Measurements from ENCODE around the gene RNF38. TPM values are rescaled to one million over a fixed set of nuclear protein-coding genes. Genes with fewer than 3 reads are reported as not detected.

Gene RNF38
- total RNA-seq, 1 experiment from 2014 or later: 18.1 TPM

DNA sequence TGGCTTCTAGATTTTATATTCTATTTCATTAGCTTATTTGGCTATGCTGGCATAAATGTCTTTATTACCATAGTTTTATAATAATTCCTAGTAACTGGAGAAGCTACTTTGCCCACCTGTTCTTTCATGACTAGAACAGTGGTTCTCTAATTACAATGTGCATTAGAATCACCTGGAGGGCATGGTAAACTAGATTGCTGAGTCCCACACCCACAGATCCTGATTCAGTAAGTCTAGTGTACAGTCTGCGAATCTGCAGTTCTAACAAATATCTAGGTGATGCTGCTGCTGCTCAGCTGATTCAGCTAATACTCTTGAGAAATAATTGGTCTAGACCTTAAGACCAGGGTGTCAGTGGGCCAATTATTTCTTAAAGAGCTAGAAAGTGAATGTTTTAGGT is 35.5 kb downstream of the RNF38 start:
- no peak for ATAC-seq
- Histone ChIP-seq H3K36me3 (ENCODE audit: control insufficient read depth in 1 of 2, insufficient read depth in 2 of 2, low read length in 2 of 2) (peaks cover 16 to 17% of the 10 kb centered on the region in 2 experiments; a peak in 3 of 4 replicates), H3K9me2 (ENCODE audit: insufficient read depth) (no peaks in the 10 kb centered on the region), H3K4me1 (ENCODE audit: control insufficient read depth in 1 of 2, insufficient read depth in 2 of 2, low read length in 2 of 2) (no peaks in the 10 kb centered on the region), H3K79me2 (ENCODE audit: insufficient read depth, low read length) (no peaks in the 10 kb centered on the region), H2AFZ (ENCODE audit: low read depth, low read length, poor library complexity, severe bottlenecking) (no peak overlapping the region), H3K4me3 (replicated peaks in 1 of 2; ENCODE audit: low read depth in 1 of 2, low read length in 2 of 2) (no peak overlapping the region), H3K9ac (ENCODE audit: low read length) (no peak overlapping the region), H3K9me3 (ENCODE audit: control insufficient read depth in 1 of 2, insufficient read depth in 1 of 2, low read depth in 1 of 2, low read length in 2 of 2) (no peaks in the 10 kb centered on the region), H3K27me3 (ENCODE audit: insufficient read depth, low read length) (no peaks in the 10 kb centered on the region), H3K27ac (ENCODE audit: low read depth, low read length) (no peak overlapping the region), H4K20me1 (ENCODE audit: insufficient read depth) (no peaks in the 10 kb centered on the region; the same call in 1 of the 2 replicates), H3K4me2 (ENCODE audit: low read length) (no peak overlapping the region)
- BruUV-seq (replicated peaks): no TSS peak
- TF ChIP-seq, protein P1, sequence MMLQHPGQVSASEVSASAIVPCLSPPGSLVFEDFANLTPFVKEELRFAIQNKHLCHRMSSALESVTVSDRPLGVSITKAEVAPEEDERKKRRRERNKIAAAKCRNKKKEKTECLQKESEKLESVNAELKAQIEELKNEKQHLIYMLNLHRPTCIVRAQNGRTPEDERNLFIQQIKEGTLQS (IDR thresholded peaks at IDR 0.05): no peak
- no peak for TF ChIP-seq SIN3A (IDR thresholded peaks at IDR 0.05; ENCODE audit: low read depth)
- no peak for TF ChIP-seq FOSL1 (IDR thresholded peaks at IDR 0.05; ENCODE audit: low read depth)
- no peak for TF ChIP-seq ELF1 (IDR thresholded peaks at IDR 0.05; ENCODE audit: borderline replicate concordance, low read depth)
- TF ChIP-seq, protein P2, sequence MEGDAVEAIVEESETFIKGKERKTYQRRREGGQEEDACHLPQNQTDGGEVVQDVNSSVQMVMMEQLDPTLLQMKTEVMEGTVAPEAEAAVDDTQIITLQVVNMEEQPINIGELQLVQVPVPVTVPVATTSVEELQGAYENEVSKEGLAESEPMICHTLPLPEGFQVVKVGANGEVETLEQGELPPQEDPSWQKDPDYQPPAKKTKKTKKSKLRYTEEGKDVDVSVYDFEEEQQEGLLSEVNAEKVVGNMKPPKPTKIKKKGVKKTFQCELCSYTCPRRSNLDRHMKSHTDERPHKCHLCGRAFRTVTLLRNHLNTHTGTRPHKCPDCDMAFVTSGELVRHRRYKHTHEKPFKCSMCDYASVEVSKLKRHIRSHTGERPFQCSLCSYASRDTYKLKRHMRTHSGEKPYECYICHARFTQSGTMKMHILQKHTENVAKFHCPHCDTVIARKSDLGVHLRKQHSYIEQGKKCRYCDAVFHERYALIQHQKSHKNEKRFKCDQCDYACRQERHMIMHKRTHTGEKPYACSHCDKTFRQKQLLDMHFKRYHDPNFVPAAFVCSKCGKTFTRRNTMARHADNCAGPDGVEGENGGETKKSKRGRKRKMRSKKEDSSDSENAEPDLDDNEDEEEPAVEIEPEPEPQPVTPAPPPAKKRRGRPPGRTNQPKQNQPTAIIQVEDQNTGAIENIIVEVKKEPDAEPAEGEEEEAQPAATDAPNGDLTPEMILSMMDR (IDR thresholded peaks at IDR 0.05 in 2 of 3, conservative IDR thresholded peaks at IDR 0.05 in 1 of 3; ENCODE audit: borderline replicate concordance in 1 of 3, insufficient read depth in 1 of 3, low read depth in 2 of 3, low read length in 2 of 3): no peak
- no peak for TF ChIP-seq EGR1 (IDR thresholded peaks at IDR 0.05; ENCODE audit: low read depth)
- no peak for TF ChIP-seq POLR2AphosphoS5 (IDR thresholded peaks at IDR 0.05; ENCODE audit: low read depth, low read length)
- TF ChIP-seq, protein P3, sequence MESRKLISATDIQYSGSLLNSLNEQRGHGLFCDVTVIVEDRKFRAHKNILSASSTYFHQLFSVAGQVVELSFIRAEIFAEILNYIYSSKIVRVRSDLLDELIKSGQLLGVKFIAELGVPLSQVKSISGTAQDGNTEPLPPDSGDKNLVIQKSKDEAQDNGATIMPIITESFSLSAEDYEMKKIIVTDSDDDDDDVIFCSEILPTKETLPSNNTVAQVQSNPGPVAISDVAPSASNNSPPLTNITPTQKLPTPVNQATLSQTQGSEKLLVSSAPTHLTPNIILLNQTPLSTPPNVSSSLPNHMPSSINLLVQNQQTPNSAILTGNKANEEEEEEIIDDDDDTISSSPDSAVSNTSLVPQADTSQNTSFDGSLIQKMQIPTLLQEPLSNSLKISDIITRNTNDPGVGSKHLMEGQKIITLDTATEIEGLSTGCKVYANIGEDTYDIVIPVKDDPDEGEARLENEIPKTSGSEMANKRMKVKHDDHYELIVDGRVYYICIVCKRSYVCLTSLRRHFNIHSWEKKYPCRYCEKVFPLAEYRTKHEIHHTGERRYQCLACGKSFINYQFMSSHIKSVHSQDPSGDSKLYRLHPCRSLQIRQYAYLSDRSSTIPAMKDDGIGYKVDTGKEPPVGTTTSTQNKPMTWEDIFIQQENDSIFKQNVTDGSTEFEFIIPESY (IDR thresholded peaks at IDR 0.05; ENCODE audit: extremely low read depth, insufficient replicate concordance, low read length): no peak
- TF ChIP-seq CBX3 (IDR thresholded peaks at IDR 0.05; ENCODE audit: low read depth): no peak
- TF ChIP-seq, protein P4, sequence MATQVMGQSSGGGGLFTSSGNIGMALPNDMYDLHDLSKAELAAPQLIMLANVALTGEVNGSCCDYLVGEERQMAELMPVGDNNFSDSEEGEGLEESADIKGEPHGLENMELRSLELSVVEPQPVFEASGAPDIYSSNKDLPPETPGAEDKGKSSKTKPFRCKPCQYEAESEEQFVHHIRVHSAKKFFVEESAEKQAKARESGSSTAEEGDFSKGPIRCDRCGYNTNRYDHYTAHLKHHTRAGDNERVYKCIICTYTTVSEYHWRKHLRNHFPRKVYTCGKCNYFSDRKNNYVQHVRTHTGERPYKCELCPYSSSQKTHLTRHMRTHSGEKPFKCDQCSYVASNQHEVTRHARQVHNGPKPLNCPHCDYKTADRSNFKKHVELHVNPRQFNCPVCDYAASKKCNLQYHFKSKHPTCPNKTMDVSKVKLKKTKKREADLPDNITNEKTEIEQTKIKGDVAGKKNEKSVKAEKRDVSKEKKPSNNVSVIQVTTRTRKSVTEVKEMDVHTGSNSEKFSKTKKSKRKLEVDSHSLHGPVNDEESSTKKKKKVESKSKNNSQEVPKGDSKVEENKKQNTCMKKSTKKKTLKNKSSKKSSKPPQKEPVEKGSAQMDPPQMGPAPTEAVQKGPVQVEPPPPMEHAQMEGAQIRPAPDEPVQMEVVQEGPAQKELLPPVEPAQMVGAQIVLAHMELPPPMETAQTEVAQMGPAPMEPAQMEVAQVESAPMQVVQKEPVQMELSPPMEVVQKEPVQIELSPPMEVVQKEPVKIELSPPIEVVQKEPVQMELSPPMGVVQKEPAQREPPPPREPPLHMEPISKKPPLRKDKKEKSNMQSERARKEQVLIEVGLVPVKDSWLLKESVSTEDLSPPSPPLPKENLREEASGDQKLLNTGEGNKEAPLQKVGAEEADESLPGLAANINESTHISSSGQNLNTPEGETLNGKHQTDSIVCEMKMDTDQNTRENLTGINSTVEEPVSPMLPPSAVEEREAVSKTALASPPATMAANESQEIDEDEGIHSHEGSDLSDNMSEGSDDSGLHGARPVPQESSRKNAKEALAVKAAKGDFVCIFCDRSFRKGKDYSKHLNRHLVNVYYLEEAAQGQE (IDR thresholded peaks at IDR 0.05; ENCODE audit: low read depth): no peak
- no peak for TF ChIP-seq ZNF274 (IDR thresholded peaks at IDR 0.05; ENCODE audit: low read depth, low read length)
- no peak for TF ChIP-seq ZFX (IDR thresholded peaks at IDR 0.05)
- TF ChIP-seq, protein P5, sequence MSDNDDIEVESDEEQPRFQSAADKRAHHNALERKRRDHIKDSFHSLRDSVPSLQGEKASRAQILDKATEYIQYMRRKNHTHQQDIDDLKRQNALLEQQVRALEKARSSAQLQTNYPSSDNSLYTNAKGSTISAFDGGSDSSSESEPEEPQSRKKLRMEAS (IDR thresholded peaks at IDR 0.05): no peak
- TF ChIP-seq RAD21 (IDR thresholded peaks at IDR 0.05; ENCODE audit: low read depth): no peak
- ChIA-PET RAD21 (ENCODE audit: low non-redundant PET in 1 of 2, low total read pairs in 2 of 2, uncharacterized antibody in 2 of 2, unreplicated experiment in 2 of 2) (no interaction called here), CTCF (no interaction called here), POLR2A (interaction anchor here (0.6 kb wide), 1 partner anchor 23 kb away, joined by 4 read pairs; no protein-coding TSS in a partner anchor)
- DNase-seq (ENCODE audit: low read depth, low spot score): no peak
- intact Hi-C loops (cut with micrococcal nuclease): no loop called here
